RWPE2 (cell line): ENCODE results near the gene RPL19.

Source experiments
- ATAC-seq: fragments of 200-7000 bp; cut with Tn5 transposase; 3 replicates; pipeline ENCODE4 v1.9.1; 2021; ENCODE audit warnings: low read depth
- DNase-seq: peaks from one replicate; pipeline ENCODE4 v3.0.0-alpha.2; 2020; ENCODE audit warnings: low spot score
- H3K27ac ChIP-seq: fragments of 450-650 bp; 2 replicates; pipeline ENCODE4 v1.5.1; 2017; ENCODE audit warnings: mild to moderate bottlenecking; ENCODE audit not compliant: poor library complexity, severe bottlenecking
- H3K27me3 ChIP-seq: fragments of 250-450 bp; sonication (Bioruptor Pico); 2 replicates; pipeline ENCODE4 v1.5.1; 2021; ENCODE audit warnings: mild to moderate bottlenecking, moderate library complexity; ENCODE audit not compliant: insufficient read depth, poor library complexity, severe bottlenecking
- H3K36me3 ChIP-seq: fragments of 250-450 bp; sonication (Bioruptor Pico); 2 replicates; pipeline ENCODE4 v1.5.1; 2020; ENCODE audit warnings: low read depth, mild to moderate bottlenecking, moderate library complexity
- H3K4me1 ChIP-seq: fragments of 250-450 bp; sonication (Bioruptor Pico); 2 replicates; pipeline ENCODE4 v1.5.1; 2021; ENCODE audit warnings: mild to moderate bottlenecking, moderate library complexity; ENCODE audit not compliant: insufficient read depth, poor library complexity, severe bottlenecking
- H3K4me3 ChIP-seq: fragments of 250-450 bp; sonication (Bioruptor Pico); 2 replicates; pipeline ENCODE4 v1.5.1; 2021; ENCODE audit warnings: mild to moderate bottlenecking, moderate library complexity; ENCODE audit not compliant: severe bottlenecking
- H3K9me3 ChIP-seq: fragments of 250-450 bp; sonication (Bioruptor Pico); 2 replicates; pipeline ENCODE4 v1.5.1; 2021; ENCODE audit warnings: mild to moderate bottlenecking, moderate library complexity; ENCODE audit not compliant: severe bottlenecking
- CTCF ChIP-seq: fragments of 450-650 bp; IDR thresholded peaks from one replicate; pipeline ENCODE4 v1.5.1; 2017; ENCODE audit warnings: mild to moderate bottlenecking, moderate library complexity; ENCODE audit not compliant: poor library complexity, severe bottlenecking

RPL19 gene

GRCh38 chr17:39212841-39213480, 12.9 kb downstream of the RPL19 start:
- no peak for DNase-seq
- no peaks in the 10 kb centered on the region for H3K27me3 ChIP-seq
- ATAC-seq: peak; percentile 22; the same call in 2 of the 3 replicates
- H3K27ac ChIP-seq: no peak overlapping the region
- TF ChIP-seq CTCF: no peak
- H3K36me3 ChIP-seq: no peaks in the 10 kb centered on the region
- peaks cover 4% of the 10 kb centered on the region for H3K4me1 ChIP-seq
- no peak overlapping the region for H3K4me3 ChIP-seq
- no peaks in the 10 kb centered on the region for H3K9me3 ChIP-seq

- H3K4me3 ChIP-seq: no peak overlapping the region
- no peak for DNase-seq
- no peaks in the 10 kb centered on the region for H3K27me3 ChIP-seq
- peak; percentile 66 for ATAC-seq
- no peaks in the 10 kb centered on the region for H3K9me3 ChIP-seq
- H3K36me3 ChIP-seq: no peaks in the 10 kb centered on the region
- H3K4me1 ChIP-seq: peaks cover 4% of the 10 kb centered on the region
- no peak for TF ChIP-seq CTCF
- no peak overlapping the region for H3K27ac ChIP-seq
Observed at GRCh38 chr17:39213852-39214251, 13.8 kb downstream of the RPL19 start.

- Histone ChIP-seq H3K27ac (no peak overlapping the region), H3K4me3 (no peak overlapping the region), H3K9me3 (no peaks in the 10 kb centered on the region), H3K36me3 (no peaks in the 10 kb centered on the region), H3K27me3 (no peaks in the 10 kb centered on the region), H3K4me1 (no peaks in the 10 kb centered on the region)
- no peak for TF ChIP-seq CTCF
- DNase-seq: no peak
- no peak for ATAC-seq
Observed at GRCh38 chr17:39217734-39218369, 17.8 kb downstream of the RPL19 start.

- H3K4me1 ChIP-seq: no peaks in the 10 kb centered on the region
- no peaks in the 10 kb centered on the region for H3K9me3 ChIP-seq
- TF ChIP-seq CTCF: no peak
- H3K27me3 ChIP-seq: no peaks in the 10 kb centered on the region
- no peak overlapping the region for H3K27ac ChIP-seq
- H3K4me3 ChIP-seq: no peak overlapping the region
- ATAC-seq (no peak), DNase-seq (no peak)
- no peaks in the 10 kb centered on the region for H3K36me3 ChIP-seq
Observed at GRCh38 chr17:39218906-39219305, 18.8 kb downstream of the RPL19 start.

- no peaks in the 10 kb centered on the region for H3K27me3 ChIP-seq
- no peaks in the 10 kb centered on the region for H3K36me3 ChIP-seq
- H3K9me3 ChIP-seq: no peaks in the 10 kb centered on the region
- DNase-seq (no peak), ATAC-seq (no peak)
- no peak overlapping the region for H3K27ac ChIP-seq
- no peak for TF ChIP-seq CTCF
- H3K4me3 ChIP-seq: no peak overlapping the region
- H3K4me1 ChIP-seq: no peaks in the 10 kb centered on the region
Observed at GRCh38 chr17:39219647-39220154, 19.6 kb downstream of the RPL19 start.
